Transverse colon (tissue), 4 donors: ENCODE measurements around the gene ADIPOR2. TPM values are rescaled to one million over a fixed set of nuclear protein-coding genes. Genes with fewer than 3 reads are reported as not detected.

Experiments
- DNase-seq: peaks from one replicate; pipeline ENCODE4 v3.0.0-alpha.2; 2019
- H3K27ac ChIP-seq, 4 donors: fragments of 200-600 bp; sonication (generic); 2 replicates each; pipeline ENCODE4 v1.5.1; 2016 to 2018; ENCODE audit warnings: inconsistent platforms in 4 of 4
- H3K27me3 ChIP-seq: fragments of 200-600 bp; sonication (generic); 2 replicates; pipeline ENCODE4 v1.5.1; 2017; ENCODE audit warnings: inconsistent platforms
- H3K36me3 ChIP-seq, 4 donors: fragments of 200-600 bp; sonication (generic); 2 replicates each; pipeline ENCODE4 v1.5.1; 2017 to 2019; ENCODE audit warnings: inconsistent platforms in 4 of 4
- H3K4me1 ChIP-seq, 4 donors: fragments of 200-600 bp; sonication (generic); 2 replicates each; pipeline ENCODE4 v1.5.1; 2017 to 2020; ENCODE audit warnings: inconsistent platforms in 4 of 4
- H3K4me3 ChIP-seq, 4 donors: fragments of 200-600 bp; sonication (generic); 1 replicate in 1 of 4; 2 replicates in 3 of 4; pipeline versions ENCODE4 v1.5.1 to v1.6.1; 2017 to 2019; ENCODE audit warnings: inconsistent platforms in 4 of 4
- H3K9me3 ChIP-seq, 2 donors: fragments of 200-600 bp; sonication (generic); 2 replicates each; pipeline ENCODE4 v1.5.1; 2017 to 2019; ENCODE audit warnings: inconsistent platforms in 2 of 2
- EP300 ChIP-seq: sonication (generic); formaldehyde crosslinking; IDR thresholded peaks from one replicate; pipeline ENCODE4 v1.6.1; 2017; ENCODE audit warnings: antibody characterized with exemption, low read depth
- POLR2A ChIP-seq: fragments of 450-650 bp; IDR thresholded peaks from one replicate; pipeline ENCODE4 v1.6.1; 2016; ENCODE audit warnings: antibody characterized with exemption, mild to moderate bottlenecking, moderate library complexity
- POLR2AphosphoS5 ChIP-seq, 3 donors: sonication (generic); formaldehyde crosslinking; IDR thresholded peaks; one replicate each; pipeline ENCODE4 v1.6.1; 2016; ENCODE audit warnings: antibody characterized with exemption in 3 of 3
- WGBS, 2 donors: methylation state at CpG; one replicate each; pipeline ENCODE4 v1.1.5; 2018; ENCODE audit warnings: low coverage in 1 of 2; 5-methylcytosine and 5-hydroxymethylcytosine counted together
- in situ Hi-C, 4 donors: fragments of 200-750 bp; cut with MboI; loops; one replicate each; pipeline versions ENCODE4 v1.15.0 to v1.15.1; 2017; ENCODE audit warnings: low sequenced_read_pairs in 3 of 4, low pct_ligation_motif_present in 1 of 4, low pct_unique_long_range_greater_than_20kb in 1 of 4
- intact Hi-C: fragments of 100-400 bp; cut with DNase I; formaldehyde crosslinking; loops from one replicate; pipeline ENCODE4 v1.15.1; 2023; ENCODE audit warnings: low total_unique reads
- total RNA-seq, 4 donors: library from RNA; depleted of rRNA; stranded (reverse); fragments of >200 nt; gene quantifications; one replicate each; pipeline ENCODE4 v1.1.0, GENCODE V29; 2016
- TF ChIP-seq, protein P1 (sequence below), 5 experiments: fragments of 200-600 bp in 3 of 5; fragments of 450-650 bp in 2 of 5; sonication (generic) in 3 of 5; IDR thresholded peaks; 1 replicate in 2 of 5; 2 replicates in 3 of 5; pipeline ENCODE4 v1.5.1; 2016 to 2017; ENCODE audit warnings: antibody characterized with exemption in 5 of 5, inconsistent platforms in 3 of 5, mild to moderate bottlenecking in 2 of 5, moderate library complexity in 1 of 5

Gene ADIPOR2
- total RNA-seq, 4 donors from 2014 or later: 27.9 to 74.2 (median 52.1) TPM

DNA sequence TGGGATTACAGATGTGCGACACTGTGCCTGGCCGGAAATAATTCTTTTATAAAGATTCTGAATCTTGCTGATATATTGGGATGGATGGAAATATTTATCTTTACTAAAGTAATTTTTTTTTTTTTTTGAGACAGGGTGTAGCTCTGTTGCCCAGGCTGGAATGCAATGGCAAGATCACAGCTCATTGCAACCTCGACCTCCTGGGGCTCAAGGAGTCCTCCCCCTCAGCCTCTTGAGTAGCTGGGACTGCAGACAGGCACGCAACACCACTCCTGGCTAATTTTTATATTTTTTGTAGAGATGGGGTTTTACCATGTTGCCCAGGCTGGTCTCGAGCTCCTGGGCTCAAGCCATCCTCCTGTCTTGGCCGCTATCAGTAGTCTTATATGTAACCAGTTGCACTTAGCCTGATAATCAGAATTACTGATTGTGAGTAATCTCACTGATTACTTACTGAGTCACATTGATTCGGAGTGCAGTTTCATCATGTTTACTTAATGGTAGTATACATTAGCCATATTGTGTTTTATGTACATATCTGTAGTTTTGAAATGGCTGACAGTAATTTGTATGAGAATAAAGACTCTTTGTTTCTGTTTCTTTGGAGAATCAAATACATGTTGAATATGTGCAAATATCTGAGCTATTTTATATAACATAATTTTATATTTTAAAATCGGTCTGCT is 79.1 kb downstream of the ADIPOR2 start:
- no peaks in the 10 kb centered on the region for H3K9me3 ChIP-seq
- H3K4me3 ChIP-seq: no peak overlapping the region
- 76 to 89% methylated on average over 7 to 8 of the region's 8 CpGs for WGBS, 2 donors
- TF ChIP-seq POLR2AphosphoS5 (IDR thresholded peaks at IDR 0.05) (no peak), EP300 (no peak), POLR2A (no peak)
- TF ChIP-seq, protein P1, sequence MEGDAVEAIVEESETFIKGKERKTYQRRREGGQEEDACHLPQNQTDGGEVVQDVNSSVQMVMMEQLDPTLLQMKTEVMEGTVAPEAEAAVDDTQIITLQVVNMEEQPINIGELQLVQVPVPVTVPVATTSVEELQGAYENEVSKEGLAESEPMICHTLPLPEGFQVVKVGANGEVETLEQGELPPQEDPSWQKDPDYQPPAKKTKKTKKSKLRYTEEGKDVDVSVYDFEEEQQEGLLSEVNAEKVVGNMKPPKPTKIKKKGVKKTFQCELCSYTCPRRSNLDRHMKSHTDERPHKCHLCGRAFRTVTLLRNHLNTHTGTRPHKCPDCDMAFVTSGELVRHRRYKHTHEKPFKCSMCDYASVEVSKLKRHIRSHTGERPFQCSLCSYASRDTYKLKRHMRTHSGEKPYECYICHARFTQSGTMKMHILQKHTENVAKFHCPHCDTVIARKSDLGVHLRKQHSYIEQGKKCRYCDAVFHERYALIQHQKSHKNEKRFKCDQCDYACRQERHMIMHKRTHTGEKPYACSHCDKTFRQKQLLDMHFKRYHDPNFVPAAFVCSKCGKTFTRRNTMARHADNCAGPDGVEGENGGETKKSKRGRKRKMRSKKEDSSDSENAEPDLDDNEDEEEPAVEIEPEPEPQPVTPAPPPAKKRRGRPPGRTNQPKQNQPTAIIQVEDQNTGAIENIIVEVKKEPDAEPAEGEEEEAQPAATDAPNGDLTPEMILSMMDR (IDR thresholded peaks at IDR 0.05): no peak
- H3K27me3 ChIP-seq: no peaks in the 10 kb centered on the region
- H3K4me1 ChIP-seq: peaks cover 0 to 12% (median 0%) of the 10 kb centered on the region in 4 donors
- intact Hi-C loops (no loop called here), in situ Hi-C loops (no loop called here)
- no peak for DNase-seq
- peaks cover 0 to 3% (median 1%) of the 10 kb centered on the region in 4 donors for H3K36me3 ChIP-seq
- H3K27ac ChIP-seq: no peak overlapping the region

DNA sequence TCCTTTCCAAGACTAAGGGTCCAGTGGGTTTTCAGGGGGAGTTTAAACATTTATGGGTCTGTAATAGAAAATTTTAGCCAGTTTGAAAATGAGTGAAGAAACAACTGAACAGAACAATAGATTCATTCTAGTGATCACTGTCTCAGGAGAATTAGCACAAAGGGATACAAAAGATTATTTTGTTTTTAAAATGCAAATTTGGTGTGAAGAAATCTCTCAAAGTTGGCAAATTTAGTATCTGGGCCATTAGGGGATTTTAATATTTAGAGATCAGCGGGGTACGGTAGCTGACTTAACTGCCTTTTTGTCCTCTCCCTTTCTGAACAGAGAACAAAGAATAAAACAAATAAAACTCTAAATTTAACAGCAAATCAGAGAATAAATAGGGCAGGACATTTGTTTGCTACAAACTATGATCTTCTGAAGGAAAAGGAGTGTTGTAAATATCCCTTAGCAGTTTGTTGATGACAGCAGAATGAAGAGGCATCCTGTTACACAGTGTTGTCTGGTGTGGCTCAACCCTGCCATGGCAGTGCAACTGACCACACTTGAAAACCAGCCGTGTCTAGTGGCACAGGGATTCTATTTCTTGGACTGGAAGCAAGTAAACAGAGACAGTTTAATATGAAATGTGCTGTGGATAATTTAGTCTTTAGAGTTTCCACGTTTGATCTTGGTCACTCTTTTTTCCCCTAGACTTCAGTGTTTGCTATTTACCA is 83.2 kb downstream of the ADIPOR2 start:
- Histone ChIP-seq H3K4me1 (no peaks in the 10 kb centered on the region), H3K27ac (no peak overlapping the region), H3K27me3 (no peaks in the 10 kb centered on the region), H3K4me3 (no peak overlapping the region), H3K36me3 (peaks cover 0 to 3% (median 0%) of the 10 kb centered on the region in 4 donors), H3K9me3 (no peaks in the 10 kb centered on the region)
- 77 to 85% methylated on average over 4 of the region's 4 CpGs for WGBS, 2 donors
- DNase-seq: no peak
- no peak for TF ChIP-seq POLR2AphosphoS5 (IDR thresholded peaks at IDR 0.05)
- TF ChIP-seq, protein P1 (IDR thresholded peaks at IDR 0.05): no peak
- TF ChIP-seq POLR2A: no peak
- TF ChIP-seq EP300: no peak
- in situ Hi-C loops (no loop called here), intact Hi-C loops (no loop called here)

DNA sequence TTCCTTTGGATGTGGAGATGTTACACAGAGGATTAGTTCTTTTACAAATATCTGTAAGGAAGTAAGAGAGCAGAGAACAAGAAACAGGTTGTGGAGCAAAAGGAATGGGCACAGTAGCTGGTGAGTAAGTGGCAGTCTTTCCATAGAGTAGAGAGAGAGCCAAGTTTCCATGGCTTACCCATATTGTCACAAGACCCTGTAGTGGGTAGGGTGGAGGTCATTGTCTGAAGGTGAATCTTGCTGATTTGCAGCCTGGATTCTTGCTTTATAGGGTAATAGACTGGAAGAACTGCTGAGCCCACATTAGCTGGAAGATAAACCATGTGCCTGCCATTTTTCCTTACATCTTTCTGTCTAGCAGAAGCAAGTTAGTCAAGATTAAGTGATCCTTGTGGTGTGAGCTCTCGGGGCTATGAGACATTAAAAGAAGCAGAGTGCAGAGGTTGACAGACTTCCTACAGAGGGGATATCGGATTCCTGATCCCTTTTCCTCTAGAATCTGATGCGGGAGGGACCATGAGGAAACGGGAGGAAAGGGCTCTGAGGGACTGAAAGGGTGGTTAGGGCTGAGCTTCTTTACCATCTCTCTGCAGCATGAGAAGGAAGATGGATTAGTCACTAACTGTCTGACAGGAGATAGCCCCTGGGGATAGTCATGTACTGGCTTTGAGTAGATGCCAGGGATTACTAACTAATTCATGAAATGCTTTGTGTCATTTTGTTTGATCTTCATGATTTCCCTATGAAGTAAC is 85.5 kb downstream of the ADIPOR2 start:
- no peak for TF ChIP-seq POLR2A
- TF ChIP-seq, protein P1 (IDR thresholded peaks at IDR 0.05): no peak
- no peak for TF ChIP-seq EP300
- no peak for TF ChIP-seq POLR2AphosphoS5 (IDR thresholded peaks at IDR 0.05)
- in situ Hi-C loops: no loop called here
- H3K36me3 ChIP-seq: no peaks in the 10 kb centered on the region

DNA sequence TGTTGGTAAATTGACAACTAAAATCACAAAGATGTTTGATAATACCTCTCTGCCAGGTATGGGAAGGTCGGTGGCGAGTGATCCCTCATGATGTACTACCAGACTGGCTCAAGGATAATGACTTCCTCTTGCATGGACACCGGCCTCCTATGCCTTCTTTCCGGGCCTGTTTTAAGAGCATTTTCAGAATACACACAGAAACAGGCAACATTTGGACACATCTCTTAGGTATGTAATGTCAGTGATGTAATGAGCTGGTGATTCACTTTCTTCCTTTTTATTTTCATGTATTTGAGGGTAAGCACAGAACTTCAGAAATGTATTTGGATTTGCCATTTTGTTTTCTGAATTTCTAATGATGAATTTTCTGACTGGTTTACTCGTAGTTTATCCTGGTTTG is 86.9 kb downstream of the ADIPOR2 start:
- Histone ChIP-seq H3K4me3 (no peak overlapping the region), H3K9me3 (no peaks in the 10 kb centered on the region), H3K4me1 (peaks cover 0 to 8% (median 0%) of the 10 kb centered on the region in 4 donors), H3K27ac (no peak overlapping the region), H3K36me3 (no peaks in the 10 kb centered on the region), H3K27me3 (no peaks in the 10 kb centered on the region)
- in situ Hi-C loops: no loop called here
- TF ChIP-seq POLR2AphosphoS5 (IDR thresholded peaks at IDR 0.05) (no peak), EP300 (no peak), POLR2A (no peak)
- TF ChIP-seq, protein P1 (IDR thresholded peaks at IDR 0.05): no peak
- intact Hi-C loops: no loop called here
- no peak for DNase-seq
- WGBS, 2 donors: 90% methylated on average over 2 to 5 of the region's 5 CpGs

More for the DNA sequence above, 85.5 kb downstream of the ADIPOR2 start:
- WGBS, 2 donors: 81 to 94% methylated on average over 2 to 4 of the region's 4 CpGs
- Histone ChIP-seq H3K4me1 (peaks cover 0 to 8% (median 0%) of the 10 kb centered on the region in 4 donors), H3K4me3 (no peak overlapping the region), H3K27me3 (no peaks in the 10 kb centered on the region), H3K27ac (no peak overlapping the region), H3K9me3 (no peaks in the 10 kb centered on the region)
- no peak for DNase-seq
- intact Hi-C loops: no loop called here
